KMS-11 (cell line): Measurements from ENCODE around the gene ACKR4.
"Not testable (repeated sequence)": the region's sequence is repeated elsewhere in the genome, so short reads cannot be mapped to it uniquely, and the experiment has no call there.

Source experiments
- H2AFZ ChIP-seq: fragments of 200-600 bp; sonication (generic); 2 replicates; pipeline ENCODE4 v1.6.1; 2016; ENCODE audit warnings: antibody characterized with exemption, mixed run types, low read depth
- H3K27ac ChIP-seq: fragments of 200-600 bp; sonication (generic); 2 replicates; pipeline ENCODE4 v1.6.1; 2016; ENCODE audit warnings: mild to moderate bottlenecking, mixed run types
- H3K27me3 ChIP-seq: fragments of 200-600 bp; sonication (generic); 2 replicates; pipeline ENCODE4 v1.6.1; 2017; ENCODE audit warnings: mild to moderate bottlenecking, low read depth, mixed run types, moderate library complexity; ENCODE audit not compliant: insufficient read depth
- H3K36me3 ChIP-seq: fragments of 200-600 bp; sonication (generic); 2 replicates; pipeline ENCODE4 v1.6.1; 2017; ENCODE audit warnings: mild to moderate bottlenecking, mixed run types; ENCODE audit not compliant: insufficient read depth
- H3K4me1 ChIP-seq: fragments of 200-600 bp; sonication (generic); 2 replicates; pipeline ENCODE4 v1.6.1; 2016; ENCODE audit warnings: mild to moderate bottlenecking, low read depth, mixed run types; ENCODE audit not compliant: poor library complexity, severe bottlenecking
- H3K4me2 ChIP-seq: fragments of 200-600 bp; sonication (generic); 2 replicates; pipeline ENCODE4 v1.7.0; 2016; ENCODE audit warnings: mild to moderate bottlenecking, mixed run types
- H3K4me3 ChIP-seq: fragments of 200-600 bp; sonication (generic); IDR thresholded peaks from 2 replicates; pipeline ENCODE4 v1.6.1; 2017; ENCODE audit warnings: low read depth, low read length, mixed read lengths; ENCODE audit not compliant: insufficient read depth
- H3K79me2 ChIP-seq: fragments of 200-600 bp; sonication (generic); 2 replicates; pipeline ENCODE4 v1.6.1; 2016; ENCODE audit warnings: low read depth, mixed run types; ENCODE audit not compliant: insufficient read depth
- H3K9ac ChIP-seq: fragments of 200-600 bp; sonication (generic); 2 replicates; pipeline ENCODE4 v1.6.1; 2016; ENCODE audit warnings: mild to moderate bottlenecking, mixed run types
- H4K20me1 ChIP-seq: fragments of 200-600 bp; sonication (generic); 2 replicates; pipeline ENCODE4 v1.6.1; 2016; ENCODE audit warnings: mild to moderate bottlenecking, mixed run types; ENCODE audit not compliant: insufficient read depth
- CTCF ChIP-seq: fragments of 200-600 bp; sonication (generic); conservative IDR thresholded peaks from 2 replicates; pipeline ENCODE4 v1.6.1; 2017; ENCODE audit warnings: low read depth, mild to moderate bottlenecking, antibody characterized with exemption, low read length, moderate library complexity, mixed read lengths

Gene ACKR4

DNA sequence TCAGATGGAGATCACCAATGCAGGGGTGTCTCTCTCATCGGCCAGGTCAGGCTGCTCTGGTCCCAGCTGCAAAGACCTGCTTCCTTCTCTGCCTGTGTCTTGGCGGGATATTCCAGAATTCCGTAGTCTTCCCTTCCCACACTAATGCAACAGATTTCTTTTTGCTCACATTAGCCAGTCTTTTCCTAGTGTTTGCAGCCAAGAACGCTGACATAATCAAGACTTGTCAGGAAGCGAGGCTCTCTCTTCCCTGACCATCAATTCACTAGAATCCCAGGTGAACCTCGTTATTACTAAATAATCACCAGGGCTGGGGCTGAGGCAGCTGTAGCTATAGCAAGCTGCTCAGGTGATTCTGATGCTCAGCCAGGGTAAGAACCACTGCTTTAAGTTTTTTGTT is 43.2 kb upstream of the ACKR4 start:
- no peak for TF ChIP-seq CTCF
- H3K4me3 ChIP-seq = no peak overlapping the region
- no peak overlapping the region for H2AFZ ChIP-seq
- no peaks in the 10 kb centered on the region for H4K20me1 ChIP-seq
- H3K9ac ChIP-seq = no peak overlapping the region
- H3K4me1 ChIP-seq = peaks cover 31% of the 10 kb centered on the region
- H3K79me2 ChIP-seq = no peaks in the 10 kb centered on the region
- no peak overlapping the region for H3K4me2 ChIP-seq
- no peaks in the 10 kb centered on the region for H3K36me3 ChIP-seq
- H3K27me3 ChIP-seq = no peaks in the 10 kb centered on the region
- H3K27ac ChIP-seq = no peak overlapping the region

- Histone ChIP-seq H3K9ac (no peak overlapping the region), H2AFZ (no peak overlapping the region), H3K4me1 (peaks cover 25% of the 10 kb centered on the region), H3K27me3 (no peaks in the 10 kb centered on the region), H3K79me2 (no peaks in the 10 kb centered on the region), H4K20me1 (no peaks in the 10 kb centered on the region), H3K4me3 (no peak overlapping the region), H3K4me2 (no peak overlapping the region), H3K36me3 (no peaks in the 10 kb centered on the region), H3K27ac (no peak overlapping the region)
- no peak for TF ChIP-seq CTCF
Measured at GRCh38 chr3:132554437-132554836, 42.6 kb upstream of the ACKR4 start.

- Histone ChIP-seq H3K27ac (no peak overlapping the region), H3K4me2 (no peak overlapping the region), H3K36me3 (no peaks in the 10 kb centered on the region), H3K4me3 (no peak overlapping the region), H3K4me1 (peaks cover 14% of the 10 kb centered on the region), H2AFZ (no peak overlapping the region), H3K9ac (no peak overlapping the region), H3K79me2 (no peaks in the 10 kb centered on the region), H4K20me1 (no peaks in the 10 kb centered on the region), H3K27me3 (no peaks in the 10 kb centered on the region)
- no peak for TF ChIP-seq CTCF
Measured at GRCh38 chr3:132555306-132556035, 41.6 kb upstream of the ACKR4 start.

GRCh38 chr3:132556036-132556386 is 41.1 kb upstream of the ACKR4 start:
- not testable (repeated sequence) for H3K27me3 ChIP-seq, H2AFZ ChIP-seq, H4K20me1 ChIP-seq, H3K4me1 ChIP-seq, H3K4me3 ChIP-seq, H3K27ac ChIP-seq, H3K79me2 ChIP-seq, H3K9ac ChIP-seq, H3K36me3 ChIP-seq, H3K4me2 ChIP-seq

DNA sequence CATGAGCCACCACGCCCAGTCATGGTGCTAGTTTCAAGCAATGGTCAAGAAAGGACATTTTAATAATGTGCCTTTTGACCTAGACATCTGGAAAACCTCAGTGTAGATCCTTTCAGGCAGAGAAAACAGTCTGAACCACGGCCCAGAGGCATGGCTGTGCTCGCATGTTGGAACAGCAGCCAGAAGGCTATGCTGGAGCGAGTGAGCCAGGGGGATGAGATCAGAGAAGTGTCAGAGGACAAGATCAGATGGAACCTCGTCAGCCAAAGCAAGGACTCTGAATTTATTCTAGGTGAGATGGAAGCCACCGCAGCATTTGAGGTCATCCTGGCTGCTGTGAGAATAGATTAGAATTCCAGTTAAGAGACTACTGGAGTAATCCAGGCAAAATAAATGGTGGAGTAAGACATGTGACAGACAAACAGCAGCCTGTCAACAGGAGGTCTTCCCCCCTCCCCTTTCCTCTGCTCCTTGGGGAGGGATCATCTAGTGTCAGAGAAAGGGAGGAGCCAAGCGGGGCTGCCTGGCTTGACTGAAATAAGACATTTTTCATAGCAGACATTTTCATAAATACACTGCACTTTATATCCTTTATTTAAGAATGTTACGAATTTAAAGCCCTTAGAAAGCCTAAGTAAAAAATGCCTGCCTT is 40.4 kb upstream of the ACKR4 start:
- Histone ChIP-seq H3K4me3 (no peak overlapping the region), H3K79me2 (no peaks in the 10 kb centered on the region), H3K4me2 (no peak overlapping the region)

More for the DNA sequence above, 40.4 kb upstream of the ACKR4 start:
- Histone ChIP-seq H3K36me3 (no peaks in the 10 kb centered on the region), H3K4me1 (peaks cover 3% of the 10 kb centered on the region), H3K27me3 (no peaks in the 10 kb centered on the region), H3K27ac (no peak overlapping the region), H4K20me1 (no peaks in the 10 kb centered on the region), H2AFZ (no peak overlapping the region), H3K9ac (no peak overlapping the region)
- no peak for TF ChIP-seq CTCF
